Sigmoid colon (tissue), 4 donors: ENCODE data around the gene AIG1.

Experiments
- EP300 ChIP-seq, 4 donors: sonication (generic); formaldehyde crosslinking; IDR thresholded peaks; one replicate each; pipeline ENCODE4 v1.6.1; 2017; ENCODE audit warnings: antibody characterized with exemption in 4 of 4
- POLR2A ChIP-seq, 2 donors: fragments of 450-650 bp; IDR thresholded peaks; one replicate each; pipeline ENCODE4 v1.6.1; 2016; ENCODE audit warnings: antibody characterized with exemption in 2 of 2, mild to moderate bottlenecking in 2 of 2, moderate library complexity in 2 of 2
- POLR2AphosphoS5 ChIP-seq, 4 donors: sonication (generic); formaldehyde crosslinking; IDR thresholded peaks; one replicate each; pipeline ENCODE4 v1.6.1; 2017; ENCODE audit warnings: antibody characterized with exemption in 4 of 4
- TF ChIP-seq, protein P1 (sequence below), 4 experiments: fragments of 450-650 bp in 3 of 4; fragments of 200-600 bp in 1 of 4; IDR thresholded peaks; one replicate each; pipeline ENCODE4 v1.5.1; 2016 to 2019; ENCODE audit warnings: antibody characterized with exemption in 4 of 4, mild to moderate bottlenecking in 3 of 4, moderate library complexity in 2 of 4

DNA sequence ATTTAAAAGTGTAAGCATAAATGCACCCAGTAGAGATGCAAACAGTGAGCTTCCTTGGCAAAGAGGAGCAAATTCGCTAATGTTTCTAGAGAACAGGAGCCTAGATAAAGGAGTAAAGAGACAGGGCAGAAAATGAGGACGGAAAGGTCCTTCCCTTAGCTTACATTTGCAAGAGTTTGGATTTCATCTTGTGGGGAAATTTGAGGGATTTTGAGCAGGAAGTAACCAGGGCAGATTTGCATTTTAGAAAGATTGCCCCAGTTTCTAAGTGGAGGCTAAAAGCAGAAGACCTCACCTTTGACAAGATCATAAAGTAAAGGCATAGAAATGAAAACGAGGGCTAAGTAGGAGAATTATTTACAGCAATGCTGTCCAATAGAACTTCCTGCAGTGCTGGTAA is 309.3 kb downstream of the AIG1 start:
- TF ChIP-seq, protein P1, sequence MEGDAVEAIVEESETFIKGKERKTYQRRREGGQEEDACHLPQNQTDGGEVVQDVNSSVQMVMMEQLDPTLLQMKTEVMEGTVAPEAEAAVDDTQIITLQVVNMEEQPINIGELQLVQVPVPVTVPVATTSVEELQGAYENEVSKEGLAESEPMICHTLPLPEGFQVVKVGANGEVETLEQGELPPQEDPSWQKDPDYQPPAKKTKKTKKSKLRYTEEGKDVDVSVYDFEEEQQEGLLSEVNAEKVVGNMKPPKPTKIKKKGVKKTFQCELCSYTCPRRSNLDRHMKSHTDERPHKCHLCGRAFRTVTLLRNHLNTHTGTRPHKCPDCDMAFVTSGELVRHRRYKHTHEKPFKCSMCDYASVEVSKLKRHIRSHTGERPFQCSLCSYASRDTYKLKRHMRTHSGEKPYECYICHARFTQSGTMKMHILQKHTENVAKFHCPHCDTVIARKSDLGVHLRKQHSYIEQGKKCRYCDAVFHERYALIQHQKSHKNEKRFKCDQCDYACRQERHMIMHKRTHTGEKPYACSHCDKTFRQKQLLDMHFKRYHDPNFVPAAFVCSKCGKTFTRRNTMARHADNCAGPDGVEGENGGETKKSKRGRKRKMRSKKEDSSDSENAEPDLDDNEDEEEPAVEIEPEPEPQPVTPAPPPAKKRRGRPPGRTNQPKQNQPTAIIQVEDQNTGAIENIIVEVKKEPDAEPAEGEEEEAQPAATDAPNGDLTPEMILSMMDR (IDR thresholded peaks at IDR 0.05), result no peak
- TF ChIP-seq POLR2A (IDR thresholded peaks at IDR 0.05), result no peak
- TF ChIP-seq EP300 (IDR thresholded peaks at IDR 0.05), result no peak
- TF ChIP-seq POLR2AphosphoS5 (IDR thresholded peaks at IDR 0.05), result no peak
